Stimulated activated naive B cell treated with anti-CD40 and anti-IgM and Interleukin-4, amounts not matched to agents 10 μg/mL and 1 μg/mL and 100 μg/mL, for 72 hours (primary cell): Measurements from ENCODE around the gene GLRA3.
A peak's percentile ranks its signal among the peaks of the same experiment; 100 is the strongest.
"Not testable (repeated sequence)": the region's sequence is repeated elsewhere in the genome, so short reads cannot be mapped to it uniquely, and the experiment has no call there.

Experiments used
- ATAC-seq, 2 donors: fragments of 150-1000 bp; cut with Tn5 transposase; replicated peaks; 2 replicates each; pipeline ENCODE4 v1.10.0; 2021; ENCODE audit warnings: moderate library complexity in 1 of 2
- DNase-seq: peaks from one replicate; pipeline ENCODE4 v3.0.0; 2021
- H3K27ac Mint-ChIP-seq: one replicate; pipeline ENCODE4 v1.8.0; 2022; ENCODE audit warnings: mild to moderate bottlenecking, mixed read lengths
- H3K27me3 Mint-ChIP-seq, 2 donors: one replicate each; pipeline ENCODE4 v1.8.0; 2022; ENCODE audit warnings: mixed read lengths in 2 of 2
- H3K36me3 Mint-ChIP-seq, 2 donors: one replicate each; pipeline ENCODE4 v1.8.0; 2022; ENCODE audit warnings: mixed read lengths in 2 of 2, mild to moderate bottlenecking in 1 of 2
- H3K4me1 Mint-ChIP-seq, 2 donors: one replicate each; pipeline ENCODE4 v1.8.0; 2022; ENCODE audit warnings: mixed read lengths in 2 of 2, mild to moderate bottlenecking in 1 of 2
- H3K4me3 Mint-ChIP-seq, 2 donors: one replicate each; pipeline ENCODE4 v1.8.0; 2022; ENCODE audit warnings: mild to moderate bottlenecking in 2 of 2, mixed read lengths in 2 of 2, moderate library complexity in 1 of 2
- H3K9me3 Mint-ChIP-seq, 2 donors: one replicate each; pipeline ENCODE4 v1.8.0; 2022; ENCODE audit warnings: mixed read lengths in 2 of 2, mild to moderate bottlenecking in 1 of 2

Gene GLRA3

DNA sequence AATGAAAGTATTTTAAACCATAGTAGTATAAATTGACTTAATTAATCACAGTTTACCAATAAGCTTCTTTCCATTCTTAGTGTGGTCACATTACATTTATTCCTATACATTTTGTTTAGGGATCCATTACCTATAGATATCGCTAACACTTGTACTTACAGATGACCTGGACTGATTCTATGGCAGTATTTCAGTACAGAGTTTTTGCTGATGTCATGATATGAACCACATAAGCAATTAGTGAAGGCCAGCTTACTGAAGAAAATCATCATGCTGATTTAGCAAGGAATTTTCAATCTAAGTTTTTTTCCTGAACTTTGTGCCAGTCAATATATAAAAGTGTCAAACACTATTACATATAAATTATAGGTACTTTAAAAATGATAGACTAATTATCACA, 193.3 kb downstream of the GLRA3 start:
- no peaks in the 10 kb centered on the region for H3K36me3 Mint-ChIP-seq
- no peaks in the 10 kb centered on the region for H3K4me1 Mint-ChIP-seq
- DNase-seq (no peak), ATAC-seq (no peak)
- H3K27me3 Mint-ChIP-seq, result no peaks in the 10 kb centered on the region
- no peaks in the 10 kb centered on the region for H3K9me3 Mint-ChIP-seq
- no peak overlapping the region for H3K27ac Mint-ChIP-seq
- H3K4me3 Mint-ChIP-seq, result no peak overlapping the region

GRCh38 chr4:174633399-174633798, 195.6 kb downstream of the GLRA3 start:
- no peaks in the 10 kb centered on the region for H3K9me3 Mint-ChIP-seq
- no peak for ATAC-seq
- no peak overlapping the region for H3K27ac Mint-ChIP-seq
- H3K4me3 Mint-ChIP-seq, result no peak overlapping the region
- DNase-seq, result no peak
- H3K36me3 Mint-ChIP-seq, result no peaks in the 10 kb centered on the region
- no peaks in the 10 kb centered on the region for H3K4me1 Mint-ChIP-seq
- H3K27me3 Mint-ChIP-seq, result no peaks in the 10 kb centered on the region

GRCh38 chr4:174631901-174632758, 196.9 kb downstream of the GLRA3 start:
- no peak for DNase-seq
- Mint-ChIP-seq H3K27ac (no peak overlapping the region), H3K4me3 (no peak overlapping the region), H3K9me3 (no peaks in the 10 kb centered on the region), H3K4me1 (no peaks in the 10 kb centered on the region), H3K36me3 (no peaks in the 10 kb centered on the region), H3K27me3 (no peaks in the 10 kb centered on the region)
- ATAC-seq, result no peak

DNA sequence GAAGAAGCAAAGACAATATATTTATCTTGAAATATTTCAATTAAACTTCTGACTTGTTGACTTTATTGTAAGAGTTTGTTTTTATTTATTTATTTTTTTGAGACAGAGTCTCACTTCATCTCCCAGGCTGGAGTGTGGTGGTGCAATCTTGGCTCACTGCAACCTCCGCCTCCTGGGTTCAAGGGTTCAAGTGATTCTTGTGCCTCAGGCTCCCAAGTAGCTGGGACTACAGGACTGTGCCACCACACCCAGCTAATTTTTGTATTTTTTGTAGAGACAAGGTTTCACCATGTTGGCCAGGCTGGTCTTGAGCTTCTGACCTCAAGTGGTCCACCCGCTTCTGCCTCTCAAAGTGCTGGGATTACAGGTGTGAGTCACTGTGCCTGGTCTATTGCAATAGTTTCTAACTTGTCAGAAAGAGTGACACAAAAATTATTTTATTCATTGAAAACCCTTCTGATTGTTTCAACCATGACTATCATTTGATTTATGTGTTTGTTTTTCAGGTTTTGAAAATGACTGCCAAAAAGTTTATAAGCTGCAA, 199.1 kb downstream of the GLRA3 start:
- H3K4me1 Mint-ChIP-seq, H3K4me3 Mint-ChIP-seq, ATAC-seq: not testable (repeated sequence)

DNA sequence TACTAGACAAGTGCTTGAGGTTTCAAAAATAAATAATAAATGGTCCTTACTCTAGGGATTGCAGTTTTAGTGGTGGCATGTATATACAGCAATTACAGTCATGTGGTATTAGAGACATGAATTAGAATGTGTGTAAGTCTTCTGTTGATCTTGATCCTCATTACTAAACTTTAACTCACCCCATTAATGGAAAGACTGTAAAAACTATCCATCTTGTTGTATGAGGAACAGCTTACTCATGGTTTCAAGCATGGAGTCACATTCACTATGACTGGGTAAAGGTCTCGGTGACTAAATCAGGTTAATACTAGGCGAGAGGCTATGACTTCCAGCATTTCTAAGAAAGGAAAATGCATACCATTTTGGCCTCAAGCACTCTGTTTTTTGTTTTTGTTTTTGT, 199.8 kb downstream of the GLRA3 start:
- ATAC-seq (no peak), DNase-seq (no peak)
- Mint-ChIP-seq H3K9me3 (peaks cover 0 to 1% of the 10 kb centered on the region in 2 donors), H3K36me3 (no peaks in the 10 kb centered on the region), H3K4me3 (no peak overlapping the region), H3K27ac (no peak overlapping the region), H3K4me1 (no peaks in the 10 kb centered on the region), H3K27me3 (no peaks in the 10 kb centered on the region)

More for the DNA sequence above, 199.1 kb downstream of the GLRA3 start:
- H3K27ac Mint-ChIP-seq, DNase-seq, H3K36me3 Mint-ChIP-seq, H3K9me3 Mint-ChIP-seq, H3K27me3 Mint-ChIP-seq: not testable (repeated sequence)

- H3K4me3 Mint-ChIP-seq, result no peak overlapping the region
- no peaks in the 10 kb centered on the region for H3K27me3 Mint-ChIP-seq
- no peaks in the 10 kb centered on the region for H3K36me3 Mint-ChIP-seq
- DNase-seq, result no peak
- ATAC-seq, result no peak
- H3K4me1 Mint-ChIP-seq, result no peaks in the 10 kb centered on the region
- peaks cover 0 to 1% of the 10 kb centered on the region in 2 donors for H3K9me3 Mint-ChIP-seq
- no peak overlapping the region for H3K27ac Mint-ChIP-seq
These were observed 200.9 kb downstream of the GLRA3 start for GRCh38 chr4:174628191-174628590.

DNA sequence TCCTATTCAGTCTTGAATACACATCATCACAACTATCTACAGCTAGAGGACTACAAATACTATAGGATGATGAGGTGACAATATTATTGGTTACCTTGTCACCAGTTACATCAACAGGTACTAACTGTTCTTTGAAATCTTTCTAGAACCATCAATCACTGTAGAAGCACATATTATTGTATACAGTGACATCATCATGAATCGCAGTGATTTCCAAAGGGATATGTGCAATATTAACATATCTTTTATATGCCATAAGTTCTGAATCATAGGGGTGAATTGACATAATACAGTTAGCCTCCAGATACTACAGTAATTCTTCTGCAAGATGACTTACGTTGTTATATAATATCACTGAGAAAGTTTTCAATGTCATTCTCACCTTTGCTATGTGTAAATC, 201.6 kb downstream of the GLRA3 start:
- peaks cover 0 to 1% of the 10 kb centered on the region in 2 donors for H3K9me3 Mint-ChIP-seq
- H3K4me3 Mint-ChIP-seq, result no peak overlapping the region
- no peaks in the 10 kb centered on the region for H3K4me1 Mint-ChIP-seq
- H3K27ac Mint-ChIP-seq, result no peak overlapping the region
- ATAC-seq (no peak), DNase-seq (no peak)
- no peaks in the 10 kb centered on the region for H3K36me3 Mint-ChIP-seq
- H3K27me3 Mint-ChIP-seq, result no peaks in the 10 kb centered on the region

GRCh38 chr4:174626342-174627008, 202.6 kb downstream of the GLRA3 start:
- Mint-ChIP-seq H3K36me3 (no peaks in the 10 kb centered on the region), H3K4me3 (no peak overlapping the region), H3K27ac (no peak overlapping the region), H3K27me3 (no peaks in the 10 kb centered on the region), H3K9me3 (peaks cover 0 to 1% of the 10 kb centered on the region in 2 donors), H3K4me1 (no peaks in the 10 kb centered on the region)
- DNase-seq, result no peak
- ATAC-seq, result no peak

DNA sequence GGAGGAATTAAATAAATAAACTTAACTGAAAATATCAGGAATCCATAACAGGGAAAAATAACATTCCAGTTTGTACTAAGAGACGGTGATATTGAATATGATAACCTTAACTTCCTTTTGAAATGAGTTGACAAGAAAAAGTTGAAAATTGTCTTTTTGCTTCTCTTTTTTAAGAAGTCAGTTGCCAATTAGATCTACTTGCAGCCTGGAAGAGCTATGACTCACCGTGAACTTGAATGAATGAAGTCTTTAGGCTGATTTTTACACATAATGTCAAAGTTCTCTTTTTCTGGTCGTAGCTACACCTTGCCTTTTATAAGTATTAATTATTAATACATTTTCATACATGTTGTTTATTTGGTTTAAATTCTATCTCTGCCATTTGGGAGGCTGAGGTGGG, 212.4 kb downstream of the GLRA3 start:
- peaks cover 6 to 10% of the 10 kb centered on the region in 2 donors for H3K9me3 Mint-ChIP-seq
- no peak for DNase-seq
- no peak overlapping the region for H3K27ac Mint-ChIP-seq
- no peaks in the 10 kb centered on the region for H3K4me1 Mint-ChIP-seq
- H3K36me3 Mint-ChIP-seq, result peaks cover 0 to 4% of the 10 kb centered on the region in 2 donors
- ATAC-seq, result no peak
- peaks cover 4 to 15% of the 10 kb centered on the region in 2 donors for H3K27me3 Mint-ChIP-seq
- H3K4me3 Mint-ChIP-seq, result no peak overlapping the region

DNA sequence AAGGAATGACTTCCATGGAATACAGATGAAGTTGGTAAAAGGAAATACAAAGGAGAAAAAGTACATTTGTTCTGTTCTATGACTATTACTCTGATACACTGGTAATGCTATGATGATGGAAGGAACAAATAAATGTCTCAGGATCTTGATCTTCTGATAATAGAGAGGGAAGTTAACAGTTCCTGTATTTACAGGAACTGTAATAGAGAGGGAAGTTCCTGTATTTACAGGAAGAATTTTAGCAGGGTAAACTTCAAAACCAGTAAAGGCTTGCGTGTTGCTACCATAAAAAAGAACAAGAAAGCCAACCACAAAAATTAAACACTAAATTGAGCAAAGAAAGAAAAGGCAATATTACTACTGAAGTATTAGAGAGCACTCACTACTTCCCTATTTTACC, 215.1 kb downstream of the GLRA3 start:
- peaks cover 6 to 10% of the 10 kb centered on the region in 2 donors for H3K9me3 Mint-ChIP-seq
- no peak overlapping the region for H3K4me3 Mint-ChIP-seq
- ATAC-seq (no peak), DNase-seq (no peak)
- H3K4me1 Mint-ChIP-seq, result no peaks in the 10 kb centered on the region
- H3K27me3 Mint-ChIP-seq, result peaks cover 0 to 4% of the 10 kb centered on the region in 2 donors
- no peak overlapping the region for H3K27ac Mint-ChIP-seq
- H3K36me3 Mint-ChIP-seq, result peaks cover 0 to 4% of the 10 kb centered on the region in 2 donors

- Mint-ChIP-seq H3K27ac (no peak overlapping the region), H3K36me3 (peaks cover 0 to 4% of the 10 kb centered on the region in 2 donors), H3K9me3 (peaks cover 6 to 10% of the 10 kb centered on the region in 2 donors), H3K4me3 (no peak overlapping the region), H3K4me1 (no peaks in the 10 kb centered on the region), H3K27me3 (no peaks in the 10 kb centered on the region)
- ATAC-seq (no peak), DNase-seq (no peak)
These were observed 217.3 kb downstream of the GLRA3 start for GRCh38 chr4:174611792-174612191.

DNA sequence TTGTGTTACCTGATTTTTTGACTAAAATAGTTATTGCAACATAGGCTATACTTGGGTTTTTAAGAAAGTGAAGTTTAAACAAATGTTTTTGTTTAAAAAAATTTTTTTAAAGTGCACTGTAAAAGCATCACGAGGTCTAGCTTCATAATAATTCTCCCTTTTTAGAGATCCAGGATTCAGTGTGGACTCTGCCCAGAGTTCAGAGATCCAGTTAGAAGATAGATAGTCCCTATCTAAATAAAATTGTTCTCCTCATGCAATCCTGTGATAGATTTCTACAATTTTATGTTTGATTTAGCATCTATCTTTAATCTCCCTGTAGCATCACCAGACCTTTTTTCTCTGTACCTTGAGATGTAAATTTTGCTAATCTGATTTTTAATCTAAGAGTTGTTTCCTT, 221.3 kb downstream of the GLRA3 start:
- H3K4me1 Mint-ChIP-seq, result no peaks in the 10 kb centered on the region
- no peak overlapping the region for H3K4me3 Mint-ChIP-seq
- H3K27me3 Mint-ChIP-seq, result no peaks in the 10 kb centered on the region
- DNase-seq, result no peak
- H3K27ac Mint-ChIP-seq, result peak overlapping the region; percentile 37
- ATAC-seq, result no peak
- H3K36me3 Mint-ChIP-seq, result peaks cover 0 to 3% of the 10 kb centered on the region in 2 donors
- peaks cover 4 to 5% of the 10 kb centered on the region in 2 donors for H3K9me3 Mint-ChIP-seq

GRCh38 chr4:174604198-174604597, 224.8 kb downstream of the GLRA3 start:
- H3K27me3 Mint-ChIP-seq, result no peaks in the 10 kb centered on the region
- ATAC-seq, result no peak
- H3K4me3 Mint-ChIP-seq, result no peak overlapping the region
- no peak overlapping the region for H3K27ac Mint-ChIP-seq
- no peak for DNase-seq
- H3K9me3 Mint-ChIP-seq, result no peaks in the 10 kb centered on the region
- H3K36me3 Mint-ChIP-seq, result no peaks in the 10 kb centered on the region
- no peaks in the 10 kb centered on the region for H3K4me1 Mint-ChIP-seq

- Mint-ChIP-seq H3K36me3 (no peaks in the 10 kb centered on the region), H3K4me1 (no peaks in the 10 kb centered on the region), H3K27me3 (peaks cover 0 to 4% of the 10 kb centered on the region in 2 donors), H3K9me3 (peaks cover 0 to 3% of the 10 kb centered on the region in 2 donors), H3K4me3 (no peak overlapping the region), H3K27ac (no peak overlapping the region)
- no peak for DNase-seq
- ATAC-seq, result no peak
These were observed 228.7 kb downstream of the GLRA3 start for GRCh38 chr4:174600391-174600790.

GRCh38 chr4:174598800-174599199, 230.2 kb downstream of the GLRA3 start:
- no peaks in the 10 kb centered on the region for H3K4me1 Mint-ChIP-seq
- H3K4me3 Mint-ChIP-seq, result no peak overlapping the region
- peaks cover 0 to 3% of the 10 kb centered on the region in 2 donors for H3K9me3 Mint-ChIP-seq
- DNase-seq (no peak), ATAC-seq (no peak)
- H3K36me3 Mint-ChIP-seq, result no peaks in the 10 kb centered on the region
- peaks cover 0 to 4% of the 10 kb centered on the region in 2 donors for H3K27me3 Mint-ChIP-seq
- no peak overlapping the region for H3K27ac Mint-ChIP-seq
